Measurements from ENCODE around the gene ERGIC1.

GRCh38 chr5:172796306-172796705 is 37.7 kb upstream of the ERGIC1 start:
- TF ChIP-seq CTCF (IDR thresholded peaks at IDR 0.05): no peak
- TF ChIP-seq POLR2A (IDR thresholded peaks at IDR 0.05): no peak
